Activated T-cell treated with anti-CD3 and anti-CD28 coated beads, Interleukin-2, amount 50 U/mL, for 72 hours (primary cell): Measurements from ENCODE around the gene NUDT21. TPM values are rescaled to one million over a fixed set of nuclear protein-coding genes. Genes with fewer than 3 reads are reported as not detected.

Source experiments
- total RNA-seq, 2 donors: library from RNA; stranded (reverse); gene quantifications; one replicate each; pipeline ENCODE4 v1.2.3, GENCODE V29; 2022

NUDT21 gene
- total RNA-seq, 2 donors from 2014 or later: 304 to 350 TPM

Other genes starting within 250 kb of the NUDT21 start
- 10 to 100 TPM; 70.1 to 75.0 TPM for gene AMFR, start 25.8 kb downstream of the NUDT21 start, total RNA-seq
- 10 to 100 TPM; 62.6 to 66.1 TPM for gene OGFOD1, start 222 bp upstream of the NUDT21 start, total RNA-seq
- gene BBS2, start 68.7 kb upstream of the NUDT21 start, total RNA-seq: 10 to 100 TPM; 25.7 to 27.6 TPM
- not detected for gene MT4, start 113.7 kb upstream of the NUDT21 start, total RNA-seq
- 1 to 10 TPM; 3.9 to 6.8 TPM for gene MT3, start 138.2 kb upstream of the NUDT21 start, total RNA-seq
- gene MT2A, start 157.3 kb upstream of the NUDT21 start, total RNA-seq: 100 to 1,000 TPM; 391 to 529 TPM
- 100 to 1,000 TPM in 1 of 2 donors, 10 to 100 TPM in 1; 94.7 to 204 TPM for gene MT1E, start 174.4 kb upstream of the NUDT21 start, total RNA-seq
- gene MT1M, start 181.3 kb upstream of the NUDT21 start, total RNA-seq: under 1 TPM in 1 of 2 donors, not detected in 1; 0.91 TPM
- gene MT1A, start 187.3 kb upstream of the NUDT21 start, total RNA-seq: 1 to 10 TPM in 1 of 2 donors, under 1 TPM in 1; 0.74 to 1.5 TPM
- gene MT1B, start 200.6 kb upstream of the NUDT21 start, total RNA-seq: not detected
- gene MT1F, start 206.6 kb upstream of the NUDT21 start, total RNA-seq: 10 to 100 TPM; 39.1 to 48.4 TPM
- gene MT1G, start 216.7 kb upstream of the NUDT21 start, total RNA-seq: 10 to 100 TPM; 26.8 to 45.6 TPM
- 10 to 100 TPM in 1 of 2 donors, 1 to 10 TPM in 1; 9.6 to 37.5 TPM for gene MT1H, start 218.5 kb upstream of the NUDT21 start, total RNA-seq
- 10 to 100 TPM; 39.4 to 39.8 TPM for gene MT1X, start 231.1 kb upstream of the NUDT21 start, total RNA-seq